HT1080 (cell line): Measurements from ENCODE around the gene SCD5. TPM values are rescaled to one million over a fixed set of nuclear protein-coding genes. Genes with fewer than 3 reads are reported as not detected.

Experiments used
- DNase-seq: peaks from one replicate; pipeline ENCODE4 v3.0.0-alpha.2; 2015; ENCODE audit warnings: low read depth
- total RNA-seq: library from RNA; depleted of rRNA; stranded (reverse); fragments of >200 nt; shearing (Covaris generic); gene quantifications from 2 replicates; pipeline ENCODE4 v1.2.3, GENCODE V29; 2014

Gene SCD5
- total RNA-seq, 1 experiment from 2014 or later = 33.2 TPM

DNA sequence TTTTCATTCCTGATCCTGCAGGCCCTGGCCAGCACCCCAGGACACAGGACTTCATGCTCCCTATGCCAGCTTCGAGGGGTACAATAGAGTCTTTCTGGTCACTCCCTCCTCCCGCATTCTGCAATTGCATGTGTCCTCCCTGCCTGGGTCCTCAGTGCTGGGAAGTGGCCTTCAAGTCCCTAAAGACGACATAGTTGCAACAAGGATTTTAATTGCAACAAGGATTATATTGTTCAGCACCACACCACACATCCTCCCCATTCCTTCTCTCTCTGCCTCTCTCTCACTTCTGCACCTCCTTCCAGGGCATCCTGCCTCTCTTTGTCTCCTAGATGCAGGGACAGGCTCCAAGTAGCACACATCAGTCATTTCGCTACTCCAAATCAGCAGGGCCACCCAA, 25.5 kb downstream of the SCD5 start:
- DNase-seq = no peak

DNA sequence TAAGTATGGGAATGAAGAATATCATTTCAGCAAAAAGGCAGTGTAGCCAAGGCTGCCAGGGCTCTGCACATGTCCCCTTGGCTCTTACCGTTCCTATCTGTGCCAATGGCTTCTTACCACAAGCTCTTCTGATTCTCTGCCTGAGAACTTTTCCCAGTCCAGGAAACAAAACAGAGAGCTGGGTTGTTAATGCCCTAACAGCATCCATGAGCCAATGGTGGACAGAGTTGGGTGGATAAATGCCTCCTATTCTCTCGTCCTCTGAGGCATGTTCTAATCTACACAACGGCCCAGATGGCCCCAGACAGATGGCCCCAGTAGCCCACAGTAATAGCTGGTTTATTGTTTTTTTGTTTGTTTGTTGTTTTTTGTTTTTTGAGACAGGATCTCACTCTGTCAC, 28.0 kb downstream of the SCD5 start:
- no peak for DNase-seq

DNA sequence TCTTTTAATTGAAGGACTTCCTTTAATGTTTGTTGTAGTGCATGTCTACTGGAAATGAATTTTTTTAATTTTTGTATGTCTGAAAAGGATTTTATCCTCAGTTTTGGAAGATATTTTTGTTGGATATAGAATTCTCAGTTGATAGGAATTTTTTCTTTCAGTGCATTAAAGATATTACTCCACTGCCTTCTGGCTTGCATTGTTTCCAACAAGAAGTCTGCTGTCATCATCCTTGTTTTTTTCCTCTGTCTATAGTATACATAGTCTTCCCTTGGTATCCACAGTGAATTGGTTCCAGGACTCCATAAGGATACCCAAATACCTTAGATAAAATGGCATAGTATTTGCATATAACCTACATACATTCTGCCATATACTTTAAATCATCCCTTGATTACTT, 33.5 kb downstream of the SCD5 start:
- DNase-seq = no peak

DNA sequence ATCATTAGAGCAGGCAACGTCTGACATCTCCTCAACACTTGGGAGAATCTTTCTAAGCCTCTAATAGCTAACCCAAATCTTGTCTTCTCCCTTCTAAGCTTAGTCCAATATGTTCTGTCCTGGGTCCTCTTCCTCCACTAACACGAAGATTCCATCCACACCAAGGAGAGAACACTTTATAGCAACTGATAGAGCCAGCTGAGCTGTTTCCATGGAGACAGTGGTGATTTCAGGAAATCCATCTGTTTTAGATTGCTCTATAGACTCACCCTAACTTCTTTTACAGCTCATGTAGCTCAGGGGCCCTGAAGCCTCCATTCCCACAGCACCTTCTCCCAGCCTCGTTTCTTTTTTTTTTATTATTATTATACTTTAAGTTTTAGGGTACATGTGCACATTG, 37.4 kb downstream of the SCD5 start:
- DNase-seq = no peak

DNA sequence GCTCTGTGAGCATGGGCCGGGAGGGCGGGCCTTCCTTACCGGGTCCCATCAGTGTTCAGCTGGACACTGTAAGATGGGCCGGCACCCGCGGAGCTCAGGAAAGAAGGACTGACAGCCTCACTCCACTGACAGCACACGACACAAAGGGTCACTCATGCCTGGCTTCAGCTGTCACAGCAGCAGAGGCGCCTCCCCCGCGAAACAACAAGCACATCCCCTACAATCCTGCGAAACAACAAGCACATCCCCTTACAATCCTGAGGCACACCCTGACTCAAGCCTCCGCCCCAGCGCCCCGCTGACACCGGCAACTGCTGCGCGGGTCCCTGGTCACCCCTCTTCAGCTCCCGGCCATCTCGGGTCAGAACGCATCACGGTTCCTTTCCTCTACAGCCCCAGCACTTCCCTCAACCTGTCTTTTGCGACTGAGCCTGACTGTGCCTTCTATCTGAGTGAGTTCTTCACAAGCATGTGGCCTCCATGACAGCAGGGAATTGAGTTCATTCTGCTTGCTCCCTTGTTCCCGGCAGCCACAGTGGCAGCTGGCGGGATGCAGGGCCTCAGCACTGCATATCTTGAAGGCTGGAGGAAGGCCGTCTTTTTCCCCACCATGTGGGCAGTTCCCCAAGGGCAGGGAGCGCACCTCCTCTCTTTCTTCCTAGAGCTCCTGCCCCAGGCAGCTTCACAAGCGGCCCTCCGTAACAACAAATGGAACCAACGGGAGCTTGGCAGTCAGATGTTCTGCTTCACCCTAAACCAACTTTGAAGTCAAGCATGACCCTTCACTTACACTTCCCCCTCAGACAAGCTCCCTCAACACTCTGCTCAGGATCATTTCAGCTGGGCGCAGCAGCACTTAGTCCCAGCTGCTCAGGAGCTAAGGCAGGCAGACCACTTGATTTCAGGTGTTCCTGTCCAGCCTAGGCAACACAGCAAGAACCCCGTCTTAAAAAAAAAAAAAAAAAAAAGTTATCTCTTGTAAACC, 39.6 kb downstream of the SCD5 start:
- no peak for DNase-seq

DNA sequence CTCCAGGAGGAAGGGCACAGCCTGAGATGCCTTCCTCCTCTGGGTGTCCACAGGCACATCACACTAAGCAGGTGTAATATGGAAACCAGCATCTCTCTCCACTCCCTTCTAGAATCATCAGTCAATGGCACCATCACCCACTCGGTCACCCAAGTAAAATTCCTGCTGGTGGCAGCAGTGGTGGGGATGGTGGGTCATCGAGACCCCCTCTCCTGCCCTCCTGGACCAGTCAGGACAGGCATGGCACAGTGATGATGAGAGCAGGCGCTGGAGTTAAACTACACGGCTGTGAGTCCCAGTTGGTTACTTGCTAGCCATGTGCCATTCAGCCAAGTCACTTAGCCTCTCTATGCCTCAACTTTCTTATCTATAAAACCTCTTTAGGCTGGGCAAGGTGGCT, 42.5 kb downstream of the SCD5 start:
- DNase-seq = no peak

DNA sequence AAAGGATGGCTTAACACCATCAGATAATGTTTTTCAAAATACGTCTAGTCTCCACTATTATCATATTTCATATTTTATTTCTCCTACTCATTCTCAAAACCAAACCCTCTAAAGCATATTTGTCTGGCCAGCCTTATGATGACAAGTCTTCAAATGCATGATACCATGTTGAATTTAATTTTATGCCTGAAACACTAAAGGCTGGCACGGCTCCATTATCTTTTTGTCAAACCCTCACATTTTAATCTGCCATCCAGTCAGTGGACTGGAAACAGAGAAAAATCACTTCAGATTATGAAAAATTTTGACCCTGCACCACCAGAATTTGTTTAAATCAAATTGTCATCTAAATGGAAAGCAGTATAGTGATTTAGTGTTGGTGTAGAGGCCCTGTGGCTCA, 42.9 kb downstream of the SCD5 start:
- DNase-seq = no peak

DNA sequence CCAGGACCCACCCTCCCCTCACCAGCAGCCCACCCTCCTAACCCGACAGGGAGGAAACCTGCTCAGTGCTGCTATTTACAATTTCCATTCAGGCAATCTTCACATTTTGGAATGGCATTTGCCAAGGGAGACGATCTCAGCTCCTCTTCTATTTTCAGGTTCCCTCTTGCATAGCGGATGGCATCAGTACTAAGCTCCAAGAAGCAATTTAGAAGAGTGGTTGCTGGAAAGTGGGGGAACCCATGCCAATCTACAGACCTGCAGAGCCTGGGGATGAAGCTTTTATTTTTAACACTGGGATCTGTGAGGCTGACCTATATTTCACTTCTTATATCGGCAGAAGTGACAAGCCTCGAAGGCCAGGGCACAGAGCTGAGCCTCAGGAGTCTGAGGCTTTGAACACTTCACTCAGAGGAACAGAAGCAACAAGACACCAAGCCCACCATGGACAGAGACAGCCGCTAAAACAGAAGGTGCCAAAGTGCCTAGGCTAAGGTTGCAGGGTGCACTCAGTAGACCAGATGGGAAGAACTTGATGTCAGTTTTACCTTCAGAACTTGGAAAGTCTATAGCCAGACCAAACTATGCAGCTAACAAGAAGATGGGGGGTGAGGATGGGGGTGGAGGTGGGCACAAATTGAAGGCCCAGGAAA, 44.0 kb downstream of the SCD5 start:
- DNase-seq = no peak

DNA sequence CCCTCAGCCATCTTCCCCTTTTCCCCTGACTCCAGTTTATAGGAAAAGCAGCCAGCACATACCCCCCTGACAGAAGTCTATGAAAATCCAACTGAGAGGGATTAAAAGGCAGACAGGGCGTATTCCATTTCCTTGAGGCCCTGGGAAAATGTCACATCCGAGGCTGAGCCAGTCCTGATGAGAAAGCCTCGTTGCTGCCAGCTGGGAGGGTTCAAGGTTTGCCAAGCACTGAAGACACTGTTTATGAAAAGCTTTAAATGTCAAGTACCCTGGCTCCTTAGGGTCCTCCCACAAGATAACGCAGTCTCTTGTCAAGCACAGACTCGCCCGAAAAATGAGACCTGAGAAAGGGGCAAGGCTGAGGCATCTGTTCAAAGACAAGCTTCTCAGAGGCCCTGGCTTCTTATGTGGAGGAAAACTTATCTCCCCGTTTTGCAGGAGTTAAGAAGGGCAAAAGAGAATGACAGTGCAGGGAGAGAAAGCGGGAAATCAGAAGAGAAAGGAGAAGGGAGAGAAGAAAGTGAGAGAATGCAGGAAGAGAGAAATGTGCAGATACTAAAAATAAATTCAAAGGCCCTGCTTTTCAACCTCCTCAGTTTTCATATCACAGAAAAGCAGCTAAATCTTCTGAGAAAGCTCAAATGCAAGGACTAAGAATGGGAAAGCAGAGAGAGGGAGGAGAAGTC, 44.7 kb downstream of the SCD5 start:
- DNase-seq = no peak

DNA sequence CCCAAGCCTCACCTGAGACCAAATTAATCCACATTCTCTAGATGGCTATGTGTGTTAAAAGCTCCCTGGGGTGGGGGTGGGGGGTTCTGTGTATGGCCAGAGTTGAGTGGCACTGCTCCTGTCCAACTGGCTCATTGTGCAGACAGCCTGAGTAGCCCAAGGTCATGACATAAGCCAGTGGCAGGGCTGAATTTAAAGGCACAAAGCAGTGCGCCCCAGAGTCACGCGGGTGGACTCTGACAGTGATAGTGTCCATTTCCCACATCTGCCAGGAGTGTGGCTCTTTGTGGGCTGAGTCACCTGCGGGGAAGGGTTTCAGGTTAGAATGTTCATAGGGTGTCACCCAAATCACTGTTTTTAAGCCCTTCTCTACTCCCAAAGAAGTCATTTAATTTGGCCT, 45.4 kb downstream of the SCD5 start:
- peak; percentile 23 for DNase-seq

DNA sequence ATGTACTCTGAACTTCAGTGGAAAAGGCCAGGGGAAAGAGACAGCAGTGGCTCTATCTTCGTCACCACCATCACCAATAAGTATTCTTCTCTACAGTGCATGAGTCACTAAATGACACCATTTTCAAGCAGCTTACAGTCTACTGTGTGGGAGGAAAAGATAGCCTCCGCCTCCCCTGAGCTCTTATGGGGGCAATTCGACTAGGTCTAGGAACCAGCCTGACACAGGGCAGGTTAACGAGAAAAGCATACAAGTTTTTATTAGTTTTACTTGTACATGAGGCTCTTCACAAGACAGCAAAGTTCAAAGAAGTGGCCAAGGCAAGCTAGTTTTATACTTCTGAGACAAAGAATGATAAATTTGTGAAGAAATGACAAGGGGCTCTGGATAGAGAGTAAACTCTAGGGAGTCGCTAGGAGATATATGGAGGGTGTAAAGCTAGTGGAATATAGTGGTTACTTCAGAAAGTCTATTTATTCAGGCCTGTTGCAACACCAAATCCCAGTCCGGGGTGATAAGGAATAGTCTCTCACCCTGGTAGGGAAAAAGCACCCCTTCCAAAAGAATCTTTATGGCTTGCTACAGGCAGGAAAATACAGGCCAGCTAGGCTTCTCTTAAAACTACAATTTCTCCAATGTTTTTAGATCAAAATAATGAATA, 49.7 kb downstream of the SCD5 start:
- DNase-seq = no peak

DNA sequence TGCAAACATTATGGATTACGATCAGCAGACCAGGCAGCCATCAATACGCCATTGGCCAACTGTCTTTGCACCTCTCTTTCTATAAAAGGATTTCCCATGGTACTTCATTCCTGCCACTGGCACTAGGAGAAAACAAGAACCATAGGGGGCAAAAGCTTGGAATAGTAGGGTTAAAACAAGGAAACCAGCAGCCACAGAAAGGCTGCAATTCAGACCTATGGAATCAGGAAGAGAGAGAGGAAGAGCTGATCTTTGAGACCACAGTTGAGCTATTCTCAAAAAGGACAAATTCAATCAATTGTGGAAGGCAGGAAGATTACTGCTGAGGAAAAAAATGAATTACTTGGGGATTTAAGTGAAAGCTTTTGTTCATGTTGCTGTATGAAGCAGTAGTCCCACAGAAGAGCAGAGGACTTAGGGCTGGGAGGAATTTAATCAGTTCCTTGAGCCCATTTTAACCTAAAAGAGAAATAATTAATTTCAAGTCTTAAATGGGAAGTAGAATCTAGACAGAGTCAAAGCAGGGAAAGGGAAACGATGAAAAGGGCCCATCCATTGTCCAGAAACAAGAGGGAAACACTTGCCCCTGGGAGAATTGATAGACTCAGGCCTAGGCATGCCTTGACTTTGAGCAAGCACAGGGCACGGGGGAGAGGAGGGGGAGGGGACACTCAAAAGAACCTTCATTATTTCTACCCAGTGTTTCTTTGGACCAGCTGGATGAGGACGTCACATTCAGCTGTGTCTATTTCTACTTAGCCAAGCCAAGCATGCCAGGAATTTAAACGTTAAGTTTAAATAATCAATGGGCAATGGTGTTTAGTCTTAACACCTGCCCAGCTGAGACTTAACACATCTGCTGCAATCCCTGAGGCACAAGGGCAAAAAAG, 50.7 kb downstream of the SCD5 start:
- no peak for DNase-seq

DNA sequence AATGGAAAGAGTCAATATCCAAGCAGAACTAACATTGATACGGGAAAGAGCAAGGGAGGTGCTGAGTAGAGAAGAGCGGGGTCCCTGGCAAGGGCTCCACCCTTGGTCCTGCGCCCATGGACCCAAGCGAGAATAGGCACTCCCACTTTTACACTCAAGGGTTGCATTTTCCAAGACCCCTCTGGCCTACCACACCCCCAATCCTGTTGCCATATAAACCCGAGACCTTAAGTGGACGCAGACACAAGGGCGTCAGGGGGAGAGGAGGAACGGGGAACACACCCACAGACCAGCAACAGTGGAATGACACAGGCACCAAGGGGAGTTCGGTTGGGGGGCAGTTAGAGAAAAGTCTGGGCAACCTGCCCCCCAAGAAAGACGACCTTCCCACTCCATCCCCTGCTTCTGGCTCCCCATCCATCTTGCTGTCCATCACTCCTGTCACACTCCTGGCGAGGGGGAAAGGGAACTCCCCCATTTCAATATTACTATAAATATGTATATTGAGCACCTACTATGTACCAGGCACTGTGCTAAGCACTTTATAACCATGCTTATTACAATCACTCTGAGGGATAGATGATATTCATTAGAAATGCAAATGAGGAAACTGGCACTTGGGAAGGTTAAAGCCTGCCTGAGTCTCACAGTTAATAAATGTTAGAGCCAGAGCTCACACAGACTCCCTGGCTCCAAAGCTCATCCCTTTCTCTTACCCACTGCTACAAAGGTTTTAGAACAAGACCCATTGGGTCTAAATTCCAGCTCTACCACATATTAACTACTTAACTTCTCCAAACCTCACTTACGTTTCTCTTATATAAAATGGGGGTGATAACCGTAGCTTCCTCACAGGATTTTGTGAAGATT, 51.7 kb downstream of the SCD5 start:
- DNase-seq = no peak

DNA sequence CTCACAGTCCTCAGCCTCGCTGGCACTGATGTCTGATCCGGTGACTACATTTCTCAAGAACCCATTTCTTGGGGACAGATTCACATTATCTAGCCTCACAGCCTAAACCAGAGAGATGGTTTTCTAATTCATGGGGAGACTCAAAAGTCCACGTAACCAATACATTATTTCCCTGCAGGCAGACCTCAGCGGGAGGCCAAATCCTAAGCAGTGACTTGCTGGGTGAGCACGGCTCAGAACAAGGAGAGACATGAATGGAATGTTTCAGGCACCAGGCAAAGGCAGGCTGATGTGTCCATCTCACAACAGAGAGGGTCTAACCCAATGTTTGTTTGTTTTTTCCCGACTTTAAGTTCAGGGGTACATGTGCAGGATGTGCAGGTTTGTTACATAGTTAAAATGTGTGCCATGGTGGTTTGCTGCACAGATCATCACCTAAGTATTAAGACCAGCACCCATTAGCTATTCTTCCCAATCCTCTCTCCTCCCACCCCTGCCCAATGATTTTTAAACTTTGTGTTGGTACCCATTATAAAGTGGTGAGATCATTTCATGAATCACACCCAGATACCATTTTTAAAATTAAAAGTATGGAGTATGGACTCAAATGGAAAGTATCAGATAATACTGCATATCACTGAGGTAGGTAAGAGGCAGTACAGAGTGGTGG, 53.3 kb downstream of the SCD5 start:
- no peak for DNase-seq

DNA sequence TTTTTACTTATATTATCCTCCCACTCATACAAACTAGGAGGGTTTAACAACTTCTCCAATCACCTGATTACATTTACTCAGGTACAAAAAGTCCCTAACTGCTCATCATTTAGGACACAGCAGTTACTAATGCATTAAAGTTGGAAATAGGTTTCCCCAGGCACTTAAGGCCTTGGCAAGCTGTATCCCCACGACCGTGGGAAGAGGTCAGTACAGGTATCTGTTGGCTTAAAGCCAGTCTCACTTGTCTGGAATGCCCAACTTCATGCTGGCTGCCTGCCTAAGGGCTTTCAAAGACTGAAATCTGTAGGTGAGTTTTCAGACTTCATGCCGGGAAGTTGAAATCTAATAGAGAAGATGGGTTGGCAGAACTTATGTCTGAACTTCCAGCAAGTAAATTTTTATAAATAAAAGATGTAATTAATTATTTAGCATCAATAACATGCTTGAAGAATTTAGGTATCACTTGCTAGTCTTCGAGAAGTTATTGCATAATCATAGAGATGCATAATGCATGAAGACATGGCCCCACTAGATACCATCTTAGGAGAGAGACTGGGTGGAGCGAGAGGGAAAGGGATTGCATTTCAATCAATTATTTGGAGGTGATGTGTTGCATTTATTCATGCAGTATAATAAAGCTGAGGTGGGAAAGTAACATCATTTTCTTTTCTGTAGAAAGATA, 54.2 kb downstream of the SCD5 start:
- no peak for DNase-seq

DNA sequence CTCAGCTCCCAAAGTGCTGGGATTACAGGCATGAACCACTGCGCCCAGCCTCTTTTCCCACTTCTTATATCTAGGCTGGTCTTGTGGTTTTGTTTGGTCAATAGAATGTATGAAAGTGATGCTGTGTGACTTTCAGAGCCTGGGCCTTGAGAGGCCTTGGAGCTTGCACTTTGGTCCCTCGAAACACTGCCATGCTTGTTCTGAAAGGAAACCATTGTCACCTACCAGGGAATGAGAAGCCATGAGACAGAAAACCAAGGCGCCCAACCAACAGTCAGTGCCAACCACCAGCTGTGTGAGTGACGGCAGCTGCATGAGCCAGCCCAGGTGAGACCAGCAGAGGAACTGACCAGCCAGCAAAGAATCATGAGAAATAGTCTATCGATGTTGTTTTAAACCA, 57.4 kb downstream of the SCD5 start:
- DNase-seq = no peak

DNA sequence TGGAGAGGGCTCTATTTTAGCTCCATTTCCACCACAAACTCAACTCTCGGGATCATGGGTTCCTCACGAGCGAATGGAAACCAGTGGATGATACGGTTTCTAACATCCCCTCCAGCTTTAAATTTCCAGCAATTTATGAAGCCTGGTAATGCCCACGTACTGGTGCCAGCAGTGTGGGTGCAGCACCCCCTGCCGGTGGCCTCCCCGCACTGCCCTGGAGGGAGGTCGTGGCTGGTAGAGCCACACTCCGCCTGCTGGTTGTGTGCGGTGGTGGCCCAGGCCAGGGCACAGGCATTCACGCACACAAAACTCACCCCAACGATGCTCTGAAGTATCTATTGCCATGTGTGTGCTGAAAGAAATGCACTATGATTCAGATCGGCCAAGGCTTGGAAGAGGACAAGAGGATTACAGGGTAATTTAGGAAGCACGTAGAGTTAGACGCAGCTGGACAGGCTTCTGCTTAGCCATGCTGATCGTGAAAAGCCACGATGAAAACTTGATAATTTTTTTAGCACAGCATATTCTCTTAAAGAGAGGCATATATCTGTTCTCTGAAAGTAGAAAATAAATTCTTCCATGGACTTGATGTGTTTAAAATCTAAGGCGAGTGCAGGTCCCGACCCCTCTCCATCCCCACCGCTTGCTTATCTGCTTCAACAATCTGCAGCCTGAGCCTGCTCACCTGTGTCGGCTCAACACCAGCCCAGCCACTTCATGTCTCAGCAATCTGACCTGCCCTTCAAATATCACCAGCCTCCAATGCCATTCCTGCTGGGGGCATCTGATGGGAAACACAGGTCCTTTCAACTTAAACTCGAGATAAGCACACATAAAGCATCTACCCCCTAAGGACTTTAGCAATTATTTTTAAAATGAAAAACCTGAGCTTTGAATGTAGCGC, 59.1 kb downstream of the SCD5 start:
- DNase-seq = peak; percentile 75
